ENCODE measurements around the gene DNAJC7. TPM values are rescaled to one million over a fixed set of nuclear protein-coding genes. Genes with fewer than 3 reads are reported as not detected.

DNAJC7 gene
- total RNA-seq, 1 donor, result 80.7 TPM

- DNase-seq (ENCODE audit: low read depth), result no peak
- TF ChIP-seq, protein P1, sequence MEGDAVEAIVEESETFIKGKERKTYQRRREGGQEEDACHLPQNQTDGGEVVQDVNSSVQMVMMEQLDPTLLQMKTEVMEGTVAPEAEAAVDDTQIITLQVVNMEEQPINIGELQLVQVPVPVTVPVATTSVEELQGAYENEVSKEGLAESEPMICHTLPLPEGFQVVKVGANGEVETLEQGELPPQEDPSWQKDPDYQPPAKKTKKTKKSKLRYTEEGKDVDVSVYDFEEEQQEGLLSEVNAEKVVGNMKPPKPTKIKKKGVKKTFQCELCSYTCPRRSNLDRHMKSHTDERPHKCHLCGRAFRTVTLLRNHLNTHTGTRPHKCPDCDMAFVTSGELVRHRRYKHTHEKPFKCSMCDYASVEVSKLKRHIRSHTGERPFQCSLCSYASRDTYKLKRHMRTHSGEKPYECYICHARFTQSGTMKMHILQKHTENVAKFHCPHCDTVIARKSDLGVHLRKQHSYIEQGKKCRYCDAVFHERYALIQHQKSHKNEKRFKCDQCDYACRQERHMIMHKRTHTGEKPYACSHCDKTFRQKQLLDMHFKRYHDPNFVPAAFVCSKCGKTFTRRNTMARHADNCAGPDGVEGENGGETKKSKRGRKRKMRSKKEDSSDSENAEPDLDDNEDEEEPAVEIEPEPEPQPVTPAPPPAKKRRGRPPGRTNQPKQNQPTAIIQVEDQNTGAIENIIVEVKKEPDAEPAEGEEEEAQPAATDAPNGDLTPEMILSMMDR (IDR thresholded peaks at IDR 0.05; ENCODE audit: insufficient read depth, low read depth, low read length), result no peak
- no peak overlapping the region for H3K4me3 ChIP-seq (ENCODE audit: low read depth, low read length)
Measured at GRCh38 chr17:42058063-42058462, 40.8 kb upstream of the DNAJC7 start.

DNA sequence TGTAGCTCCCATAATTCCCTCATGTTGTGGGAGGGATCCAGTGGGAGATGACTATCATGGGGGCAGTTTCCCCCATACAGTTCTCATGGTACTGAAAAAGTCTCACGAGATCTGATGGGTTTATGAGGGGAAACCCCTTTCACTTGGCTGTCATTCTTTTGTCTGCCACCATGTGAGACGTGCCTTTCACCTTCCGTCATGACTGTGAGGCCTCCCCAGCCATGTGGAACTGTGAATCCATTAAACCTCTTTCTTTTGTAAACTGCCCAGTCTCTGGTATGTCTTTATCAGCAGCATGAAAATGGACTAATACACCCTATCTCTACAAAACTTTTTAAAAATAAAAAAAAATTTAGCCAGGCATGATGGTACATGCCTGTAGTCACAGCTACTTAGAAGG, 39.4 kb upstream of the DNAJC7 start:
- DNase-seq (ENCODE audit: low read depth), result no peak
- TF ChIP-seq, protein P1 (IDR thresholded peaks at IDR 0.05; ENCODE audit: insufficient read depth, low read depth, low read length), result no peak
- H3K4me3 ChIP-seq (ENCODE audit: low read depth, low read length), result no peak overlapping the region

- TF ChIP-seq, protein P1 (IDR thresholded peaks at IDR 0.05; ENCODE audit: insufficient read depth, low read depth, low read length), result no peak
- no peak for DNase-seq (ENCODE audit: low read depth)
- no peak overlapping the region for H3K4me3 ChIP-seq (ENCODE audit: low read depth, low read length)
Measured at GRCh38 chr17:42055496-42055895, 38.3 kb upstream of the DNAJC7 start.

DNA sequence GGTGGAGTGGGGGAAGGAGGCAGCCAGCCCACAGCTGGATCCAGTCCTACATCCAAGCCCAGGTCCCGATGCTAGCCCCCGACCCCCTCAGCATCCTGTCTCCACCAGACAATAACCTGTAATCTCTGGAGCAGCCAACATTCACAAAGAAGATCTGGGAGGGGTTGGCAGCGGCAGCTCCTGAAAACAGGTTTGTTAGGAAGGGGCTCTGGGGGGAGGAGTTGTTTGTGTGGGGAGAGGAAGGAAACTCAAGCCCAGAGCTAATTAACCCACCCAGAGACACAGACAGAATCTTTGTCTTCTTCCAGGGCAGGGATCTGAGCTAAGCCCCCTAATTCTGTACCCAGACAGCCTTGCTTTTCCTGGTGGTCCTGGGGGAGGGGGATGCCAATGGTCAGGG, 37.8 kb upstream of the DNAJC7 start:
- TF ChIP-seq, protein P1 (IDR thresholded peaks at IDR 0.05; ENCODE audit: insufficient read depth, low read depth, low read length), result no peak
- DNase-seq (ENCODE audit: low read depth), result no peak
- no peak overlapping the region for H3K4me3 ChIP-seq (ENCODE audit: low read depth, low read length)

DNA sequence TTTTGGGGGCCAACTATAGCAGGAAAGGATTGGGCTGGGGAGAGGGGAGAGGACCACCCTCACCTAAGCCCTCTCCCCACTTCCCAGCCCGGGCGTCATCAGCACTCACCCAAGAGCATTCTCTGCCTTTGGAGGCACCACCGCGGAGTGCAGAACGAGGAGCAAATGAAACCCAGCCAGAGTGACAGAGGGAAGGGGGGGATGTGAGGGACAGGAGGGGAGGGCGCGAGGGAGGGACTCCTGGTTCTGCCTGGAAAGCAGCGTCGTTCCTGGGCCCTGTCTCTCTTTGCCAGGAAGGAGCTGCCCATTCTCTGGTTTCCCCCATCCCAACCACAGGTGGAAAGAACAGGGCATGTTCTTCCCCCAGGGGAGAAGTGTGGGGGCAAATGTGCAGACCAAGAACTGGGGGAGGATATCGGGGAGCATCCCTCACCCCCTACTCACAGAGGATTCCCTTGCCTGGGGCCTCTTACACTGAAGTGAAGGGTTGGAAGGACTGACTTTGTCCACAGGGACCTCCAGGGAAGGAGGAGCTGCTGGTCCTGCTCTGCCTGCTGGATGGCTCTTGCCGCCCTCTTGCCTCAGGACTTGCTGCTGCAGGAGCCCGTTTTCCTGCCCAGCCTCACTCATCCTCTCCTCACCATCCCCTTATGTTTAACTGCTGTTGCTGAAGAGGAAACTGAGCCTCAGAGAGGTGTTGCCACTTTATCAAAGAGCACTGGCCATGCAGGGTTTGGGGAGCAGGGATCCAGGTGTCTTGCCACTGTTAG, 36.7 kb upstream of the DNAJC7 start:
- DNase-seq (ENCODE audit: low read depth), result no peak
- H3K4me3 ChIP-seq (ENCODE audit: low read depth, low read length), result no peak overlapping the region
- TF ChIP-seq, protein P1 (IDR thresholded peaks at IDR 0.05; ENCODE audit: insufficient read depth, low read depth, low read length), result no peak

DNA sequence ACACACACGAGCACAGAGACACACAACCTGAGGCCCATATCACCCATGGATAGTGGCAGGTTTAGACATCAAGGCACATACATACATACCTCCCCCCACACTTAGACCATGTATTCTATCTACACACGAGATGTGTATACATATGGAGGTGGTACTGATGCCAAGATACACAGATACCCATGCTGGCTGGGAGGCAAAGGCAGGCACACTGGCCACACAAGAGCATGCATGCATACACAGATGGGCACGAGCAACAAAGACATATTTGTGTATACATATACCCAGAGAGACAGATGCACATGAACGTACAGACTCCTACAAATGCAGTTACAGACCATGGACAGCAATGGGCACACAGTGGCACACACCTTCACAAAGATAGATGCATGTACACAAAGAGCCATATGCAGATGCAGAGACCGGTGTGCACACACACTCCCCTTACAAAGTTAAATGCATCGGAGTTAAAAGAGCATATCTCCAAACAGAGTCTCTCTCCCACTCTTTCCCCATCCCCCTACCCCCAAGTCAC, 35.2 kb upstream of the DNAJC7 start:
- TF ChIP-seq, protein P1 (IDR thresholded peaks at IDR 0.05; ENCODE audit: insufficient read depth, low read depth, low read length), result no peak
- H3K4me3 ChIP-seq (ENCODE audit: low read depth, low read length), result no peak overlapping the region
- DNase-seq (ENCODE audit: low read depth), result no peak

Data from fibroblast of villous mesenchyme (primary cell).